GM21526 (cell line): ENCODE results near the gene B4GALNT2.
"Not testable (repeated sequence)": the region's sequence is repeated elsewhere in the genome, so short reads cannot be mapped to it uniquely, and the experiment has no call there.

Experiments used
- ATAC-seq: cut with Tn5 transposase; IDR thresholded peaks from one replicate; pipeline ENCODE4 v1.9.1; 2021; ENCODE audit warnings: moderate library complexity; ENCODE audit not compliant: unreplicated experiment, low FRiP score

The B4GALNT2 gene

DNA sequence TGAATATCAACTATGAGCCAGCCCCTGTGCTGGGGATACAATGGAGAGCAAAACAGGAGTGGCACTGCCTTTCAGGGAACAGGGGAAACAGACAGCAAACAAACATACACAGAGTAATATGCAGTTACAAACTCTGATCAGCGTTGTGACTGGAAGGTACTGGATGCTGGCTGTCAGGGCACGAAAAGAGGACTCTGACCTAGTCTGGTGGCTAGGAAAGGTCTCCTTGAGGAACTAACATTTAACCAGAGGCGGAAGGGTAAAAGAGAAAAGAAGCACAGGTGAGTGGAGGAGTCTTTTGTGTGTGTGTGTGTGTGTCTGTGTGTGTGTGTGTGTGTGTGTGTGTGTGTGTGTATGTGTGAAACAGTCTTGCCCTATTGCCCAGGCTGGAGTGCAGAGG is 12.4 kb upstream of the B4GALNT2 start:
- ATAC-seq = no peak

DNA sequence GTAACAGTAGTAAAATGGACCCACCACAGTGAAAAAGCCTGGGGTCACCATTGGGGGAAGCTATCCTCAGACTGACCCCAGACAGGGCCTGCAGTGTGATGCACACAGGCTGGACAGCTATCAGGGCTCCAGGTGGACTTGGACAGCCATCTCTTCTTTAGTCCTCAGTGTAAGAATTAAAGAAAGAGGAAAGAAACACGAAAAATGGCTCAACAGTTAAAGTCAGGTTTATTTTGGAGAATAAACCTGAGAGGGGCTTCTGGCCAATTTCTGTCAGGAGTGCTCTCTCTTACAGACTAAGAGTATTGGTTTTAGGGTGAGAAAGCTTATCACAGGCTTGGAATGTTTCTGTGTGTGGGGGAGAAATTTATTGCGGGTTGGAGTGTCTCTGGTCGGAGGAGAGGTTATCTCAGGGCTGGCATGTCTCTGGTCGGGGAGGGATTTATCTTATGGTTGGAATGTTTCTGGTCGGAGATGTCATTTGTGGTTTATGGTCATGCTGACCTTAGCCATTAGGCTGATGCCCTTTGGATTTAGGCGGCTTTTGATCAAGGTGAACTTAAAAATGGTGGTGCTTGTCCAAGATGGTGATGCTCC is 10.8 kb upstream of the B4GALNT2 start:
- no peak for ATAC-seq

DNA sequence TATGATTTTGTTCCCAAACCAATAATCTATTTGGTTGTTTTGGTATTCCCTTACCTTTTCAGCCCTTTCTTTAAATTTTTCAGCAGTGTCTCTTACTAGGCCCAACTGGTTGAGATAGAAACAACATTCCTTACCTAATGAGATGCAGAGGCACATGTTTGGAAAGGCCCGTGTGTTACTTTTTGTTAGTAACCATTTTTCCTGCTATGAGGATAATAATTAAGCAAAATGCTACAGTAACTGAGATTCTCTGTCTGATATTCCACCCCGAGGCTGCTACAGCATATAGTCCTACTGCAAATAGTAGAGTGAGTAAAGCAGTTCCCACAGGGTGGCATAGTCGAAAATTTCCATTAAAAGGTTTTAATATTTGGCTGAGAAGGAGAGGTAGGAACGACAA is 10.0 kb upstream of the B4GALNT2 start:
- no peak for ATAC-seq

DNA sequence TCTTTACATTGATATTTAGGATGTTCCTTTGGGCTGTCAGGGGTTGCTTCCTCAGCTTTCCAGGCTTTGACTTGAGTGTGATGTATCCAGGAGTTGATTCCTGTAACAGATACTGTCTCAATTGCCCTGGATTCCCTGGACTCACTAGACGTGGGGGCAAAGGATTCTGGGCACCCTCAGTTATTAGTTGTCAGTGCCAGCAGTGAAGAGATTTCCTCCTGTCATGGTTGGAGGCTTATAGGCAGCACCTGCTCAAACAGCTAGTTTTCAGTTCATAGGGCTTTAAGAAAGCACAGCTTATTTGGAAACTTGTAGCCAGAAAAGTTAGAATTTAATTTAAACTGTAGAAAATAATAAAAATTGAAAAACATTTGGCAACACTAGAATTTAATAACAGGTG is 9.5 kb upstream of the B4GALNT2 start:
- no peak for ATAC-seq

DNA sequence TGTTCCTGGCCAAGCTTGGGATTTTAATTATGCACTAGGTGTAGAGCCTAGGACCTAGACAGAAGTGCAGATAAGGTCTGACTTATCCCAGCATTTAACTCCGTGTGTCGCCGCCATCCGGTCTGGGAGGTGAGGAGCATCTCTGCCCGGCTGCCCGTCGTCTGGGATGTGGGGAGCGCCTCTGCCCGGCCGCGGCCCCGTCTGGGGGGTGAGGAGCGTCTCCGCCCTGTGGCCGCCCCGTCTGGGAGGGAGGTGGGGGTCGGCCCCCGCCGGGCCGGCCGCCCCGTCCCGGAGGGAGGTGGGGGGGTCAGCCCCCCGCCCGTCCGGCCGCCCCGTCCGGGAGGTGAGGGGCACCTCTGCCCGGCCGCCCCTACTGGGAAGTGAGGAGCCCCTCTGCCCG is 7.1 kb upstream of the B4GALNT2 start:
- no peak for ATAC-seq

DNA sequence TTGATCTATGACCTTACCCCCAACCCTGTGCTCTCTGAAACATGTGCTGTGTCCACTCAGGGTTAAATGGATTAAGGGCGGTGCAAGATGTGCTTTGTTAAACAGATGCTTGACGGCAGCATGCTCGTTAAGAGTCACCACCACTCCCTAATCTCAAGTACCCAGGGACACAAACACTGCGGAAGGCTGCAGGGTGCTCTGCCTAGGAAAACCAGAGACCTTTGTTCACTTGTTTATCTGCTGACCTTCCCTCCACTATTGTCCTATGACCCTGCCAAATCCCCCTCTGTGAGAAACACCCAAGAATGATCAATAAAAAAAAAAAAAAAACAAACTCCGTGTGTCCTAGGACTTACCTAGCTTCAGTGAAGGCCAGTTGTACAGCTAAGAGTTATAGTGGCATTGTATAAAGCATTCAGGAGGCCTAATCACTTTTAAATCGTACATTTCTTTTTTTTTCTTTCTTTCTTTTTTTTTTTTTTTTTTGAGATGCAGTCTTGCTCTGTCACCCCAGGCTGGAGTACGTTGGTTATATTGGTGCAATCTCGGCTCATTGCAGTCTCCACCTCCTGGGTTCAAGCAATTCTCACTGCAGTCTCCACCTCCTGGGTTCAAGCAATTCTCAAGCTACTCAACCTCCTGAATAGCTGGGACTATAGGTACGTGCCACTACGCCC is 6.2 kb upstream of the B4GALNT2 start:
- not testable (repeated sequence) for ATAC-seq

DNA sequence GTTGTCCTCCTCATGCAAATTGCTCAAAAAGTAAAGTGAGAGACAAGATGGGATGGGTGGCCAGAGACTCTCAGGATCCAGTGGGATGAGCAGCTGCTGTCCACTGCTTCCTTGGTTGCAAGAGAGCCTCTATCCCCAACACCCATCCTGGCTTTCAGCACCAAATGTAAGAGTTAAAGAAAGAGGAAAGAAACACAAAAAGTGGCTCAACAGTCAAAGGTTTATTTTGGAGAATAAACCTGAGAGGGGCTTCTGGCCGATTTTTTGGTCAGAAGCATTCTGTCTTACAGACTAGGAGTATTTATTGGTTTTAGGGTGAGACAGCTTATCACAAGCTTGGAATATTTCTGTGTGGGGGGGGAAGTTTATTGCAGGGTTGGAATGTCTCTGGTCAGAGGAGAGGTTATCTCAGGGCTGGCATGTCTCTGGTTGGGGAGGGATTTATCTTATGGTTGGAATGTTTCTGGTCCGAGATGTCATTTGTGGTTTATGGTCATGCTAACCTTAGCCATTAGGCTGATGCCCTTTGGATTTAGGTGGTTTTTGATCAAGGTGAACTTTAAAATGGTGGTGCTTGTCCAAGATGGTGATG is 3.1 kb upstream of the B4GALNT2 start:
- not testable (repeated sequence) for ATAC-seq

DNA sequence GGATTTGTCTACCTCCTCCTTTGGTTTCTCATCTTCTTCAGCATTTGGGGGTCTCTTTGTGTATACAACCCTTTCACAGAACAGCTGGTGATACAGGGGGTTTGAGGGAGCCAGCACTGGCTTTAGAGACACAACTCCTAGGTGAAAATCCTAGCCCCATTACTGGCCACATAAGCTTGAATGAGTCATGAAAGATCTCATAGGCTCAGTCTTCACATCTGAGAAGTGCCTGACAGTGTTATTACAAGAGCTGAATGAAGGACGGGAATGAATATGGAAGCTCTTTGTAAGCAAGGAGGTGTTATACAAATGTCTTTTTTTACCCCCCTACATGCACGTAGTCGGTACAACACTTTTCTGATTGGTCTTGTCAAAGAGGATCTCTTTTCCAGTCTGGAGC is 1.7 kb upstream of the B4GALNT2 start:
- ATAC-seq = no peak

DNA sequence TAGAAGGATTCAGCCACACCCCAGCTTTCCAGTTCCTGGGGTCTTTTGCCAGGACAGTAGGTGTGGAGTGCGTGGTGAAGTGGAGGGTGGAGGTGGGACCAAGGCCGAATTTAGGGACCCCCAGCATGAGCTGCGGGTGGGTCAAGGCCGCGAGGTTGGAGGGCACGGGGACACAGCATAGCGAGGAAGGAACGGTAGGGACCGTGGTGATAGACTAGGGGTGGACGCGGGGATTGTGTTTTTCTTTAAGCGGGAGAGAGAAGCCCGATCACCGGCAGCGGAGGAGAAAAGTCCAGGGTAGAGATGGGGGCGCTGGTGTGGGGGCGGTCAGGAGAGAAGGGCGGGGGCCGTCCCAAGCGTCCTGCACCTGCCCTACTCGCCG is 261 bp upstream of the B4GALNT2 start:
- ATAC-seq = no peak

DNA sequence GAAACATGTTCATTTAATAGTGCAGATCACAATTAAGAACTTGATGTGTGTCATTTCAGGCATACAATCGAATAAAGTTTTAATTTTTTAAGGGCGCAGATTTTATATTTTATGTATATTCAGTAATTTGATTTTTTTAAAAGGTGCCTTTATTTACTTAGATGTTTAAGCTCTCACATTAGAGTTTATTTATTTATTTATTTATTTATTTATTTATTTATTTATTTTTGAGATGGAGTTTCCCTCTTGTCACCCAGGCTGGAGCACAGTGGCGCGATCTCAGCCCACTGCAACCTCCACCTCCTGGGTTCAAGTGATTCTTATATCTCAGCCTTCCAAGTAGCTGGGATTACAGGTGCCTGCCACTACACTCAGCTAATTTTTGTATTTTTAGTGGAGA is 3.8 kb downstream of the B4GALNT2 start:
- ATAC-seq = no peak

DNA sequence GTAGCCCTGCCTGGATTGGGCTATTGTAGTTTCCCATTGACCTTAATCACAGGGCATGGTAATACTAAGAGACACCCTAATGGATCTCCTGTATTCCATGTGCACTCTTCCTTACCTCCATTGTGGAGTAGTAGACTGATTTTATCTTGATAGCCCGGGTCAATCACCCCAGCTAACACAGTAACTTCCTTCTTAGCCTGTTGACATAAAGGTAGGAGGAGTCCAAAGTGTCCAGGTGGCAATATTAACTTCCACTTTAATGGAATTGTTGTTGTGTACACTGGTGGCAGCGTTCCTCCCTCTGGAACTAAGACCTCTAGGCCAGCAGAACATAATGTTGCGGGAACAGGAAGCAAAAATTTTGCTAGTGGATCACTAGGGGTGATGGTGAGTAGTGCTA is 13.1 kb downstream of the B4GALNT2 start:
- ATAC-seq = not testable (repeated sequence)

DNA sequence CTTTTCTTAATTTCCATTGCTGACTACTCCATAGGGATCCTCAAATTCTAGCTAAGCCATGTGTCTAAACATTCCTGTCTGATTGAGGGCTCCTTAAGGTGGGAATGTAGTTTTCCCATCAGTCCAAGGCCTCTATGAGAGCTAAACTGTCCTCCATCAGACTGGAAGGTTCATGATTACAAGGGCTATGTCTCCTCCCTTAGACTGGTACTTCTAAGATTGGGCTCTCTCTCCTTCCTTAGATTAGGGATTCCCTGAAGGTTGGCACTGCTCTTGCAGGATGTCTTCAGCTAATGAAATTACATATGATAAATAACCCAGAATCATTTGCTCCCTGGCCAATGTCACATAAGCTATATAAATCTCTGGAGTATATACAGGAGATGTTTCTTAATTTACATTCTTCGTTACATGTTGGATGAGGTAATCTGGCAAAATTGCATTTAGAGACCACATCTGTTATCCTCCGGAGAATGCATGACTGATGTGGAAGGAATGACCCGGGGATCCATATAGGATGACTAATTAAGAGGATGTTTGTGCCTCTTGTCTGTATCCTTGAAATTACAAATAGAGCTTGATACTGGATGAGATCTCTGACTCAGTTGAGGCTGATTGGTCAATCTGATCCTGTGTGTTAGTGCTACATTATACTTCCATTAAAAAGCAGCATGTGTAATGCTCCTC is 14.2 kb downstream of the B4GALNT2 start:
- no peak for ATAC-seq

DNA sequence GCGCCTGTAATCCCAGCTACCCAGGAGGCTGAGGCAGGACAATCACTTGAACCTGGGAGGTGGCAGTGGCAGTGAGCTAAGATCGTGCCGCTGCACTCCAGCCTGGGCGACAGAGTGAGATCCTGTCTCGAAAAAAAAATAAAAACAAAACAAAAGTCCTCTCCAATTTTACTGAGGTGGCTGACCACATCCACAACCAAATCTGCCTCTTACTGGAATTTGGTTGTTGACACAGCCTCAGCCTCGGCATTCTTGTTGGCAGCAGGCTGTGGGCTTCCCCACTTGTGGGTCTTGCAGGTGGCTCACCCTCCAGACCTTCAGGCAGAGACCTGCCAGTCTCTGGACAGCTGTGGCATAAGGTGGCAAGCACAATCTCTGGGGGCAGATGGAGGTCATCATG is 15.6 kb downstream of the B4GALNT2 start:
- ATAC-seq = no peak

DNA sequence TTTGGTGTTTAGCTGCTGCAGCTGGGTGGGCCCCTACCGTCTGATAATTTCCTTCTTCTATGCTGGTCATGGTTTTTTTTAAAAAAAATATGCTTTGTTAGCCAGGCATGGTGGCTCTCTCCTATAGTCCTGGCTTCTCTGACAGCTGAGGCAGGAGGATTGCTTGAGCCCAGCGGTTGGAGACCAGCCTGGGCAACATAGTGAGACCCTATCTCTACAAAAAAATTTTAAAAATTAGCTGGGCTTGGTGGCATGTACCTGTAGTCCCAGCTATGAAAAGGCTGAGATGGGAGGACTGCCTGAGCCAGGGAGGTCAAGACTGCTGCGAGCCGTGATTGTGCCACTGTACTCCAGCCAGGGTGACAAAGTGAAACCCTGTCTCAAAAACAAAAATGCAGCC is 19.4 kb downstream of the B4GALNT2 start:
- no peak for ATAC-seq

DNA sequence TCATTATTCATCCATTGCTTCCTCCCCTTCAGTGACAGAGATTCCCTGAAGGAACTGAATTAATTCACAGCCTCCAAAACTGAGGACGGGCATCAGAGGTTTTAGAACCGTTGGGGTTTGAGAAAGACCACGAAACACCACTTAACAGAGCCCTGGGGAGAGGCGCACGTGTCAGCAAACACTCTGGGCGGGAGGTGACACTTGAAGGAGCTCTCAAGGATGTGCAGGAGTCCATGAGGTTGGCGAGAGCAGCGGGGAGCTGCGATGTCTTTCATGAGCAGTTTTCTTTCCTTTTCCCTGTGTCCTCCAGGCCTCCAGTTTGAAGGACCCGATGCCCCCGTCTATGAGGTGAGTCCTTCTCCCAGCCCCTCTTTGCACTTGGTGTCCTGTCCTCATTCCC is 23.7 kb downstream of the B4GALNT2 start:
- ATAC-seq = no peak

DNA sequence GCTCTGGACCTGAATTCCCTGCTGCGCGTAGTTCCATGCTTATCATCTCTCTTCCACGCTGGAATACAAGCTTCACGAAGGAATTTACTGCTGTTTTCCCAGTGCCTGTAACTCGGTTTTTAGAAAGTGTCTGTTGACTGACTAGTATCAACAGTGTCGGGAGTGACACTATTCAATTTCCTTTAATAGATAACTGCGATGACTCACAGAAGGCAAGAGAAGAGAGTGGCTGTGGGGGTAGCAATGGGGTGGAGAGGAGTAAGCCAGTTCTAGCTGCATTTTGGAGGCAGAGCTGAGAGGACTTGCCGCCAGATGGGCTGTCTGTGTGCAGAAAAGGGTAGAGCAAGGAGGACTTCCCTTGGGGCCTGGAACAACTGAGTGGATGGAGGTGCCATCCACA is 25.2 kb downstream of the B4GALNT2 start:
- no peak for ATAC-seq

DNA sequence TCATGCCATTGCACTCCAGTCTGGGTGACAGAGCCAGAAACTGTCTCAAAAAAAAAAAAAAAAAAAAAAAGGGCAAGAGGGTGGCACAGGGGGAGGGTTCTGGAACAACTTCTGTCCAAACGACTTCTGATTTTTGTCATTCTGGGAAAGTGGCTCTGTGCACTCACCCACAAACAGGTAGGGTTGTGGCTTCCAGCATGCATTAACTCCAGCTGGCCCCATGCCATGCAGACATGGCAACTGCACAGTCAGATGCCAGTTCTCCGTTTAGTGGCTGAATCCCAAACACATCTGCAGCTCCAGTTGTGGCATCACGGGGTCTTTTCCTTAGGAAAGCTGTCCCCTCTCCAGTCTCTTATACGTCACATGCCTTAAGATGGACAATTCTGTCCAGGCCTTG is 30.3 kb downstream of the B4GALNT2 start:
- no peak for ATAC-seq

DNA sequence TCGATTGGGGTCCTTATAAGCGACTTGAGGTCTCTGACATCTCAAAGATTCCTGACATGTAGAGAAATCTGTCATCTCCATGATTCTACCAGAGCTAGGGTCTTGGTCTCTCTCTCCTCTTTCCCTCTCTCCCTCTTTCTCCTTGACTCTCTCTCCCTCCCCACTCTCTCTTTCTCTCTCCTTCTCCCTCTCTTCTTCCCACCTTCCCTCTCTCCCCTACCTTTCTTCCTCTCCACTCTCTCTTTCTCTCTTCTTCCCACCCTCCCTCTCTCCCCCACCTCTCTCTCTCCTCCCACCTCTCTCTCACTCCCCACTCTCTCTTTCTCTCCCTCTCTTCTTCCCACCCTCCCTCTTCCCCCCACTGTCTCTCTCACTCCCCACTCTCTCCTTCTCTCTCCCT is 32.6 kb downstream of the B4GALNT2 start:
- no peak for ATAC-seq

DNA sequence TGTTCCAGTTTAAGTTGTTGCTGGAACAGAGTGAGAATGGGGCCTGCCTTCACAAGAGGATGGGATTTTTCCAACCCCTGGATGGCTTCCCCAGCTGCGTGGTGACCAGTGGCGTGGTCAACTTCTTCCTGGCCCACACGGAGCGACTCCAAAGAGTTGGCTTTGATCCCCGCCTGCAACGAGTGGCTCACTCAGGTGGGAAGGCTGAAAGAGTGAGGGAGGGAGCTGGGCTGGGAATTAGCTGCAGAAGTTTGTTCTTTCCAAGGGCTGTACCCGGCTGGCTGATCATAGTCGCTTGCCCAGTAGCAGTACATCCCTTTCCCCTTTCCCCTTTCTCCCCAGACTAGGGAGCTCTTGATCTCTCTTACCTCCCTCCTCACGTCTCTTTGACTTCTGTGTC is 36.1 kb downstream of the B4GALNT2 start:
- ATAC-seq = no peak

DNA sequence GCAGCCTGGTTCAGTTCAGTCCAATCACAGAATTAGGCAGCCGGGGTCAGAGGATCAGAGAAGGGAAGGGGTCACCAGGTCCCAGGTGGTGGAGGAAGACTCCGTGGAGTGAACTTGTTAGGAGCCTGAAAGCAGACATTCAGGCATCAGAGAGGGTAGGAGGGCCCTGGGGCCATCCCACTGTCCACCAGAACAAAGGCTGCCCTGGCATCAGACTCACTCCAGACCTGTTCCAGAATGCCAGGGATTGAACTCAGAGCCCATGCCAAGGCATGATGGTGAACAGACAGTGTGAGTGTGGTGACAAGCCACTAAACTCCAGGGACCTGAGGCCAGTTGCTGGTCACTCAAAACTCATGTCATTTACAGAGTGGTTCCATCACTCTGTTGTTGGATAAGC is 37.6 kb downstream of the B4GALNT2 start:
- no peak for ATAC-seq

DNA sequence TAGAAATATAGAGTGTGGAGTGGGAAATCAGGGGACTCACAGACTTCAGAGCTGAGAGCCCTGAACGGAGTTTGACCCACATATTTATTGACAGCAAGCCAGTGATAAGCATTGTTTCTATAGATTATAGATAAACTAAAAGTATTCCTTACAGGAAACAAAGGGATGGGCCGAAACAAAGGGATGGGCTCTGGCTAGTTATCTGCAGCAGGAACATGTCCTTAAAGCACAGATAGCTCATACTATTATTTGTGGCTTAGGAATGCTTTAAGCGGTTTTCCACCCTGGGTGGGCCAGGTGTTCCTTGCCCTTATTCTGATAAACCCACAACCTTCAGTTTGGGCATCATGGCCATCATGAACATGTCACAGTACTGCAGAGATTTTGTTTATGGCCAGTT is 38.1 kb downstream of the B4GALNT2 start:
- not testable (repeated sequence) for ATAC-seq

DNA sequence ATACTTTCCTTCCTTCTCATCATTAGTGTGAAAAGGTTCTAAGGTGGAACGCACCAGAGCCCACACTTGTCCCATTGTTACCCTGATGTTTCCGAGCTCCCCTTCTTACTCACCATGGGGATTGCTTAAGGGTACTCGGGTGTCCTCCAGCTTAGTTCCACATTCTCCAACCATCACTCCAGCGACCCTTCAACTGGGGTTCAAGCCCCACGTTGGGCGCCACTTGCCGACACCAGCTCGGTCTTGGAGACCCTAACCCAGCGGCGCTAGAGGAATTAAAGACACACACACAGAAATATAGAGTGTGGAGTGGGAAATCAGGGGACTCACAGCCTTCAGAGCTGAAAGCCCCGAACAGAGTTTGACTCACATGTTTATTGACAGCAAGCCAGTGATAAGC is 43.4 kb downstream of the B4GALNT2 start:
- not testable (repeated sequence) for ATAC-seq
